Inferior parietal cortex (tissue), 1 donor: ENCODE results near the gene SDHD.
A peak's percentile ranks its signal among the peaks of the same experiment; 100 is the strongest.
"Not testable (repeated sequence)": the region's sequence is repeated elsewhere in the genome, so short reads cannot be mapped to it uniquely, and the experiment has no call there.

Experiments used
- DNase-seq: peaks from one replicate; pipeline ENCODE4 v3.0.0-alpha.2; 2016; ENCODE audit errors: extremely low spot score

Gene SDHD

DNA sequence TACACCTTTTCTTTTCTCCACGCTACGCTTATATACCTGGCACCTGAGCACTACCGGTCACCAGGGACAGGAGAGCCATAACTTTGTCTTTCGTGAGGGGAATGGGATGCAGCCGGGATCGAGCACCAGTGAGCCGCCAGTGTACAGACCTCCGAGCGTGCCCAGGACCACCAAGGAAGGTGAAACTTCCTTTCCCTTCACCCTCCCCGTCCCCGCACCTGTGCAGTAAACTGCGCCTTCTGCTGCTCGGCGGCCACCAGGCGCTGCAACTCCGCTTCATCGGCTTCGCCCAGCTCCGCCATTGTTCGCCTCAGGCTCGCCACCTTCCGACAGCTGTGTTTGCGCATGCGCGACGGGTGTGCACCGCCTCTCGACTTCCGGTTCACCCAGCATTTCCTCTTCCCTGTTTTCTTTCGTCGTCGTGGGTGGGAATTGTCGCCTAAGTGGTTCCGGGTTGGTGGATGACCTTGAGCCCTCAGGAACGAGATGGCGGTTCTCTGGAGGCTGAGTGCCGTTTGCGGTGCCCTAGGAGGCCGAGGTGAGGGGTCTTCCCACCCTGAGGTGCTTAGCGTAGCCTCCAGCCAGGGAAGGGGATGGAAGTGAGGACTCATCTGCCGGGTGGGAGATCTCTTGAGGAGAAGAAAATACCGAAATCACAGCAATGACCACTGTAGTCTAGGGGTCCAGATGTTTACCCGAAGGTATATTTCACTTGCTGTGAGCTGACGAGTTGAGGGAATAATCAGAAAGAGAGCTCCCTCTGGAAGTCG lies at the start of gene SDHD, which contains the start of gene TIMM8B:
Gene SDHD, plus strand, starts transcription at position 452 of the 770 bp plus-strand sequence. Its CDS starts 35 bp downstream, at position 487.
Gene TIMM8B, minus strand, starts transcription at position 335 of the 770 bp plus-strand sequence. Its CDS starts 33 bp downstream, at position 302.
- peak; percentile 98 for DNase-seq

DNA sequence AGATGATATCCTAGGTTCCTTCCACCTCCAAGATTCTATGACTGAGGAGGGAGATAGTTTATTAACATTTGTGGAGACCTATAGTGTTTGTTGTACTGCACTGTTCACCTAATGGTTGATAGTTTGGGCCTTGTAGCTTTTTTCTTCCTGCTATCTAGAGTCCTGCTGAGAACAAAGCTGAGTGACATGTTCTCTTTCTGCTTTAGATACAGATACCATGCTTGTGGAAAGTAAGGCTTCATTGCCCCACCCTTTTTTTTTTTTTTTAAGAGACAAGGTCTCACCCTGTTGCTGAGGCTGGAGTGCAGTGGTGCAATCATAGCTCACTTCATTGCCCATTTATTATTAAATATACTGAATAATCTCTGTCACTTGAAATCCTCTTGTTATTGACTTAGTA lies 49.1 kb upstream of the SDHD start:
- DNase-seq = no peak

DNA sequence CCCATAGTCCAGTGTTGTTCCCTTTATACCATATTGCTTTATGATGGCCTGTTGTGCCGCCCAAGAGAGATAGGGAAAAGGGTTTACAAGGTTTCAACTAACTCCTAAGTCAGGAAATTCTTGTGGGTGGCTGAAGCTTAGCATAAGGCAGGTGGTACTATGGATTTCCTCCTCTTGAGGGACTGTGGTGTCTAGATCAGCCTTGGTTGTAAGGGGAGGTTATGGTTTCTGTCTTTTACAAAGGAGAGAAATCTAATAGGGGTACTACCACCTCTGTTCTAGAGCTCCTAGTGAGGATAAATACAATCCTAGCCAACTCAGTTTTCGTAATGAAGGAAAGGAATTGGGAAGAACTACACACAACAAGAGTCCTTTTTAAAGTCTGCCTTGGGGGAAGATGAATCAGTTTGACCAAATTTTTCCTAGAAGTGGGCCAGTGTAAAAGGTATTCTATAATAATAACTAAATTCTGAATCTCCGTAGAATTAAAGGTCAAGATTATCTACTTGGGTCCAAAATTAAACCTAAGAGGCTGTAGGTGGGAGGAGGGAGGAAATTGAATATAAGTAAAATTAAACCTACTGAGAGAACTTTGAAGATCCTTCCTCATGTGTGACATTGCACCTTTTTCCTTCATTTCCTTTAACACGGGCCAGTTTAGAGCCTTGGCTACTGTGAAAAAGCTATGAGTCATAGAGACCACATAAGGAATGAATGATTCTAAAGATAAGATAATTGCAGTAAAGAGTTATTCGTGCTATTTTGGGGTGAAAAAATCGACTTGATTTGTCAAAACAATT lies 44.3 kb upstream of the SDHD start:
- DNase-seq = no peak

DNA sequence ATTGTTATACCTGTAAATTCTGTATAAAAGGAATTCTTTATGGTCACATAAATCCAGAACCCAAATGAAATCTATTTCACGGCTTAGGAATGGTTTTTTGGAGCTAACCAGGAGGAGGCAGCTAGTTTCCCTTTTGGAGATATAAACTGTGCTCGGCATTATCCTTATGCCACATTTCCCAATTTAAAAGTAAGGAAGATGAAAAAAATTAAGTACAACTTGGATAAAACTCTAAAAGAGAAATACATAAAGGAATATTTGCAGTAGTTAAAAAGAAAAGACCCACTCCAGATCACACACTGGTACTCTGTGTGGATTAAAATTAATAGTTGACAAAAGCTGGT lies 43.7 kb upstream of the SDHD start:
- DNase-seq = no peak

DNA sequence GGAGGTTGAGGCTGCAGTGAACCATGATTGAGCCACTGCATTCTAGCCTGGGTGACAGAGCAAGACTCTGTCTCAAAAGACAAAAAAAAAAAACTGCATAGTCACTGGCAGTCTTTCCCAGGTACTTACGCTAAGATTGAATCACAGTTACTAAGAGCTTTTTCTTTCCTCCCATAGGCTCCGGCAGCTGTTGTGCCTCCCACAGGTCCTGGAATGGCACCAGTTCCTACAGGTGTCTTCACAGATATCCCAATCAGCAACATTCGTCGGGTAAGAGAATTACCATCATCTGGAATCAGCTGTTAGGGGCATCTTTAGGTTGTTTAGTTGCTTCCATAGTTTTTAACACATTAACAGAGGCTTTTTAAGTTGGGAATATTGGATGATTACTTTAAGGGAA lies 41.7 kb upstream of the SDHD start:
- no peak for DNase-seq

DNA sequence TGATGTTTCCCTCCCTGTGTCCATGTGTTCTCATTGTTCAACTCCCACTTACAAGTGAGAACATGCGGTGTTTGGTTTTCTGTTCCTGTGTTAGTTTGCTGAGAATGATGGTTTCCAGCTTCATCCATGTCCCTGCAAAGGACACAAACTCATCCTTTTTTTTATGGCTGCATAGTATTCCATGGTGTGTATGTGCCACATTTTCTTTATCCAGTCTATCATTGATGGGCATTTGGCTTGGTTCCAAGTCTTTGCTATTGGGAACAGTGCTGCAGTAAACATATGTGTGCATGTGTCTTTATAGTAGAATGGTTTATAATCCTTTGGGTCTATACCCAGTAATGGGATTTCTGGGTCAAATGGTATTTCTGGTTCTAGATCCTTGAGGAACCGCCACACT lies 40.0 kb upstream of the SDHD start:
- not testable (repeated sequence) for DNase-seq

DNA sequence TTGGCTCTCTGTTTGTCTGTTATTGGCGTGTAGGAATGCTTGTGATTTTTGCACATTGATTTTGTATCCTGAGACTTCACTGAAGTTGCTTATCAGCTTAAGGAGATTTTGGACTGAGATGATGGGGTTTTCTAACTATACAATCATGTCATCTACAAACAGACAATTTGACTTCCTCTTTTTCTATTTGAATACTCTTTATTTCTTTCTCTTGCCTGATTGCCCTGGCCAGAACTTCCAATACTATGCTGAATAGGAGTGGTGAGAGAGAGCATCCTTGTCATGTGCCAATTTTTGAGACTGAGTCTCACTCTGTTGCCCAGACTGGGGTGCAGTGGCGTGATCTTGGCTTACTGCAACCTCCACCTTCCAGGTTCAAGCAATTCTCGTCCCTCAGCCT lies 38.4 kb upstream of the SDHD start:
- DNase-seq = not testable (repeated sequence)

DNA sequence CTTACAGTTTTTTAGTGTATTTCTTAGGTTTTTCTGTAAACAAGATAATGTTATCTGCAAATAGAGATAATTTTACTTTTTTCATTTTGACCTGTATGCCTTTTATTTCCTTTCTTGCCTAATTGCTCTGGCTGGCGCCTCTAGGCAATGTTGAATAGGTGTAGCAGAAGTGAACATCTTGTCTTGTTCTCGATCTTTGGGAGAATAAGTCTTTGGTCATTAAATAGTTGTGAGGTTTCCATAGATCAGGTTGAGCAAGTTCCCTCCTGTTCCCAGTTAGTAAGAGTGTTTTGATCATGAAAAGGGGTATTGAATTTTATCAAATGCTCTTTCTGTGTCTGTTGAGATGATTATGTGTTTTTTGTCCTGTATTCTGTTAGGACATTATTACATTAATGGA lies 36.9 kb upstream of the SDHD start:
- no peak for DNase-seq

DNA sequence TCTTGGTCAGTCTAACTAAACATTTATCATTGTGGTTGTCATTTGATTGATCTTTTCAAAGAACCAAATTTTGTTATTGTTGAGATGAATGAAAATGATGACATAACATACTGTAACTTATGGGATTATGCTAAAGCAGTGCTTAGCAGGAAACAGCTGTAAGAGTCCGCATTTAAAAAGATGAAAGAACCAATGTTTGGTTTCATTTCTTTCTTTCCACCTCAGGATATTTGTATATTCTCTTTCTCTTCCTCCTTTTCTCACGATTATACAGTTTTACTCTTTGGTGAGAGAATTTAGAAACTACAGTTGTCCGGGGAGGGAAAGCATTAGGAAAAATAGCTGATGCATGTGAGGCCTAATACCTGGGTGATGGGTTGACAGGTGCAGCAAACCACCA lies 36.0 kb upstream of the SDHD start:
- no peak for DNase-seq

DNA sequence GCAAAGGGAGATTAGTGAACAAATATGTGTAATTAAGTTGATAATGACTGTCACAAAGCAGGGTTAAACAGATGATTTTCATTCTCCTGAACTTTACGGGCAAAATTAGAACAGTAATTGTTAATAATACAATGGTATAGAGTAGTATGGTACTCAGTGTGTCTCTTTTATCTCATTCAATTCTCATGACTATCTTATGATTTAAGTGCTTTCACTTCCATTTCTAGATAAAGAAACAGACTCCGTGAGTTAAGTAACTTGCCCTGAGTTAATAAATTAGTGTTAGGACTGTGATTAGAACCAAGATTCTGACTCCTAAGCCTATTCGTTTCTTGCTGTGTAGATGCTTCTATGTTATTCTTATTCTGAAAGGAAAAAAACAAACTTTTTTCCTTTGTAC lies 34.9 kb upstream of the SDHD start:
- no peak for DNase-seq

DNA sequence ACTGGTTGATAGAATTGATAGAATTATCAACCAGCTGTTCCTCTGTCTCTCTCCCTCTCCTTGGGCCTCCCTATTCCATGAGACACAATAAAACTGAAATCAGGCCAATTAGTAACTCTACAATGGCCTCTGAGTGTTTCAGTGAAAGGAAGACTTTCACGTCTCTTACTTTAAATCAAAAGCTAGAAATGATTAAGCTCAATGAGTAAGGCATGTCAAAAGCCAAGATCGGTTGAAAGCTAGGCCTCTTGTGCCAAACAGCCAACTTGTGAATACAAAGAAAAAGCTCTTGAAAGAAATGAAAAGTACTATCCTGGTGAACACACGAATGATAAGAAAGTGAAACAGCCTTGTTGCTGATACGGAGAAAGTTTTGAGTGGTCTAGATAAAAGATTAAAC lies 29.5 kb upstream of the SDHD start:
- DNase-seq = no peak

DNA sequence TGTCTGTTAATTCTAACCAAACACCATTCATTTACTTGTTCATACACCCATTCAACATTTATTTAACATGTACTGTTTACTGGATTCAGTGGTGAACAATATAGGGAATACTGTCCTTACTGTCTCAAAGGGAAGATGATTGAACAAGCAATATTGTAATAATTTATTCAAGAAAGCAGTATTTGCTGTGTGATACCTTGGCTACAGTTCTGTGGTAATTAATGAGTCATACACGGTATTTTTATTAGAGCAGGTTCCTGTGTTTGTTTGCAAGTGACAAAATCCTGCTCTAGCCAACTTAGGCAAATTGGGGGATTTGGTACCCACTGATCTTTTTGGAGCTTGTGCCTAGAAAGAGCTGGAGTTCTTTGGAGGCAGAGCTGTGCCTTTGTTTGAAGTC lies 28.6 kb upstream of the SDHD start:
- no peak for DNase-seq

DNA sequence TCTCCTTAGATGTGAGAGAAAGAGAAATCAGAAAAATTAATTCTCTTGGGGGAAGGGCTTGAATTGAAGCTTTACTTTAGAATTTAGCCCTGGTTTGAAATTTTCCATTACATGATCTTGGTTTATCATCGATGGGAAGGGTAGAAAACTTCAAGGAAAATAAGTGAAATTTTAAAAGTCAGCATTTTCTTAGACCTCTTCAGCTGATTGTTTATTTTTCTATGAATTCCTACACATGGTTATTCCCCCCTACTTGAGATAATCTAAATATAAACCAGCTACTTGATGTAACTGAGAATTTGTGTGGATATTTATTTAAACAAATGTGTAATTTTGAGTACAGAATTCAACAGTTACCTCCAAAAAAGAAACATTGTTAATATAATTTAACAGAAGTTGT lies 23.8 kb upstream of the SDHD start:
- DNase-seq = no peak

DNA sequence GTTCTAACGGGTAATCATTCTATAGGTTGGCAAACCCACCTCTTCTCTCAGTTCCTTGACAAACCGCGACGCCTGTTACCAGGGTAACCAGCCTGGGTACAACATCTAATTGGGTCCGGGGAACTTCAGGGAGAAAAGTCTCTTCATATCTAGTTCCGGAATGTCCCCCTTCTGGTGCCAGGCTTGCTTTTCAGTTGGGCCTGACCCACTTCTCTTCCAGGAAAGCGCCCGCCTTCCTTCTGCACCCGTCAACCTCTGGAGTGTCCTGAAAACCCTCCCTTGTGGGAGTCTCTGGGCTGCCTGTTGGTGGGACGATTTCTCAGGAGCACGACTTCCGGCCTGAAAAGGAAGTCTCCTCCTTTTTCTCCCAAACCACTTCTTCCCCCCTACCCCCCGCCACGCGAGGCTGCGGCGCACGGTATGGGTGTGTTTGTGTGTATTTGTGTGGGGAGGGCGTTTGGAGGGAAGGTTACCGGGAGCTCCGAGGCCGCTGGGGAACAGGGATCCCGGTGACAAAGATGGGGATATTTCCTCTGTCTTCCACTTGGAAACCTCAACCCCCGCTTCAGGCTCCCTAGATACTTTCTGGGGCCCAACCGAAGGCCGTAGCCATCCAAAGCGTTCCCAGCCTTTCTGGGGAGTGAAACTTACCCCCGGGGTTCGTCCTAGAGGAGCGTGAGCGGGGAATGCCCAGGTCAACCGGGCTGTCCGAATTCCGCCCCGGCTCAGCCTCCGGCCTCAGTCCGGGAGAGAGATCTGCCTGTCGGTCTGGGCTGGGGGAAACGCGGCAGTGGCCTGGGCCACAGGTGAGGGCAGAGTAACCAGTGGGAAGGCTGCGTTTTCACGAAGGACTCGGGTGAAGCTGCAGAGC lies 12.5 kb upstream of the SDHD start, which contains the start of the genes NKAPD1 and PIH1D2:
Gene NKAPD1, plus strand, starts transcription at position 359 of the 871 bp plus-strand sequence. CDS start 1,276 bp downstream, outside the sequence.
Gene PIH1D2, minus strand, starts transcription at position 77 of the 871 bp plus-strand sequence. CDS start 843 bp downstream, outside the sequence.
- DNase-seq = peak; percentile 95

DNA sequence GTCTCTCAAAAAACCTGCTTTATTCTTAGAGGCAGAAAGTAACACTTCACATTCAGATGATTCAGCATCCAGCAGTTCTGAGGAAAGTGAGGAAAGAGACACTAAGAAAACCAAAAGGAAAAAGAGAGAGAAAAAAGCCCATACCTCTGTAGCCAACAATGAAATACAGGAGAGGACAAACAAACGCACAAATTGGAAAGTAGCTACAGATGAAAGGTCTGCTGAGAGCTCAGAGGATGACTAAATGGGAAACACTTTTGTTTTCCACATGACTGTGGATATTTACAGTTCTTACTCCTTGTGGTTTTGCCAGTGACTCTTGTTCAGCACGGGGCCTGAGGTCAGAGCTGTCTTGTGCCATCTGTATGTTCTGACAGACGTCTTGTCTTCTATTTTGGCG lies 3.9 kb upstream of the SDHD start:
- DNase-seq = no peak

DNA sequence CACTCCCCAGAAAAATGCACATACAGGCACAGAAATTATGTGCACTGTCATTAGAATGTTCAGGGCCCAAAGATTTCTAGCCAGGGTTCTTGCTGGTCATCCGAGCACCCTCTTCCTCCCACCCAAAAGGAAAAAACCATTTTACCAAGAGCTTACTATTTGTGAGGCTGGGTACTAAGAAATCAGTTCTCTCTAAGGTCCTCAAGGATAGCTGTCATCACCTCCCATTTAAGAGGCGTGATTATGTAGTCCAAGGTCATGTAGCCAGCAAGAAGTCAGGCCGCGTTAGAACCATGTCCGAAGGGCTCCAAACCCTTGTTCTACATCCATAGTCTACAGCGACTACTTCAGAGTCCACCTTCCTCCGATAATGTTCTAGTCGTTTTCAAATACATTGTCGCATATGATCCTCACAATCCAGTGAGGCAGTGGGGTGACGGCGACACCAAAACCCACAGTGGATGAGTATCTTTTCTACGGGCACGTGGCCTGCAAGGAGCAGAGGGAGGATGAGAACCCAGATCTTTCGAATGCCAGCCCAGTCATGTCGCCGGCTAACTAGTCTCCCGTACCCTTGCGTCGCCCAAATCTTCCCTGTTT lies 751 bp upstream of the SDHD start:
- DNase-seq = peak; percentile 6

DNA sequence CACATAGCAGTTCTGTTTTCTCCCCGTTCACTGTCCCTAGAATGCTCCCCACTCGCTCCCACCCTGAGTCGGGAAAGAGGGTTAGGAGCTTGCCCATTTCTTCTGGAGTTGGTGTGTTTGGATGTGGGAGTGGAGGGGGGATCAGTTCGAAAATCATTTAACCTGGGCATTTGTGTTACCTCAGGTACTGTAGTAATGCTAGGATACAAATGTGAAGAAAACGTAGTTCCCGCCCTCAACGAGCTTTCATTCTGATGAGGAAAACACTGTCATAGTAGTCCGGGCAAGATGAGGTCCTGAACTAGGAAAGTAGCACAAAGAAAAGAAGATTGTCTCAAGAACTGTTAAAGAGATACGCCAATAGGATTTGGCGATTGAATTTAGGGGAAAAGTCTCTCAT lies 539 bp downstream of the SDHD start:
- no peak for DNase-seq

DNA sequence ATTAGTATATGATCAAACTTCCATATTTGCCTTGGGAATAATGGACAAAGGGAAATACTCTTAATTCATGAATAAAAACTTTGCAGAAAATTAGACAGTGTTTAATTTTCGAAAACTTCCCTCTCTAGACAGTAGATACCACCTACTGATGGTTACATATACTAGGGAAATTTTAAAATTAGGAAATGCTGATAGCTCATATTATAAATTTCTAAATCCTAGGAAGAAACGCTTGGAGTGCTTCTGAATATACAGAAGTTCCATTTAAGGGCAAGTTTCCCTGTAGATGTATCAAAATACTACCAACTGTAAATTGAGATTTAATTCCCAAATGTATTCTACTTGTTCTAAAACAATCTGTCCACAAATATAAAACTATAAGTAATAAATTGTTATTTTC lies 8.6 kb downstream of the SDHD start:
- DNase-seq = not testable (repeated sequence)

DNA sequence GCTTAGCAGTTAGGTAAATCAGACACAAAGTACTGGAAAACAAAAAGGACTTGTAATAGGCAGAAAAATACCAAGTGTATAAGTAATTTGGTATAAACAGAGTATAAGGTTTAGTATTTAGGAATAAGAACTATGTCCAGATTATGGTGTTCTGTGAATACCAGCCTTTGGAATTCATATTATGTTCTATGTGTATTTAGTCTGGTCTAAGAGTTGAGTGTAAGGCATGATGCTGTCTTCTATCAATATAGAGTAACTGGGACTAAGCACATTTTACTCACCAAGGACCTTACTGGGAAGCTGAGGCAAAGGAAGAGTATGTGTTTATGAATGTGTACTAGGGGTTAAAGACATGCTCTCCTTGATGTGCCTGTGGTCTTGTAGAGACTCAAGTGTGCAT lies 9.5 kb downstream of the SDHD start:
- DNase-seq = no peak

DNA sequence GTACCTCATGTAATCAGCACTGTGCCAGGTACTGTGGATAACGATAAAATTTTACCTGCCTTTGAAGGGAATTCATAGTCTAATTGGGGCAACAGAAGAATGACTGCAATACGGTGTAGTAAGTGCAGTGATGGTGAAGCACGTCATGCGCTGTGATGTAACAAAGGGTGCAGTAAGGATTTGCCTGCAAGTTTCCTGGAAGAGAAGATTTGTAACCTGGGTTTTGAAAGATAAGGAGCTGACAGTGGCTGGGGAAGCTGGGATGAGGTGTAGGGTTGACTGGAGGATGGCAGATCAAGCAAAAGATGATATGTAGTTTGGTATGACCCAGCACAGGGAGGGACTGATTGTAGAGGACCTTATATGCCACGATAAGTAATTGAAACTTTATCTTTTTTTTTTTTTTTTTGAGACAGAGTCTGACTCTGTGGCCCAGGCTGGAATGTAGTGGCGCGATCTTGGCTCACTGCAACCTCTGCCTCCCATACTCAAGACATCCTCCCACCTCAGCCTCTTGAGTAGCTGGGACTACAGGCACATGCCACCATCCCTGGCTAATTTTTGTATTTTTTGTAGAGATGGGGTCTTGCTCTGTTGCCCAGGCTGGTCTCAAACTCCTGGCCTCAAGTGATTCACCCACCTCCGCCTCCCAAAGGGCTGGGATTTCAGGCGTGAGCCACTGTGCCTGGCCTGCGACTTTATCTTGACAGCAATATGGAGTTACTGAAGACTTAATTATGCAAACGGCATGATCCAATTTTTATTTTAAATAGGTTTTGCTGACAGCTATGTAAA lies 11.3 kb downstream of the SDHD start:
- DNase-seq = no peak

DNA sequence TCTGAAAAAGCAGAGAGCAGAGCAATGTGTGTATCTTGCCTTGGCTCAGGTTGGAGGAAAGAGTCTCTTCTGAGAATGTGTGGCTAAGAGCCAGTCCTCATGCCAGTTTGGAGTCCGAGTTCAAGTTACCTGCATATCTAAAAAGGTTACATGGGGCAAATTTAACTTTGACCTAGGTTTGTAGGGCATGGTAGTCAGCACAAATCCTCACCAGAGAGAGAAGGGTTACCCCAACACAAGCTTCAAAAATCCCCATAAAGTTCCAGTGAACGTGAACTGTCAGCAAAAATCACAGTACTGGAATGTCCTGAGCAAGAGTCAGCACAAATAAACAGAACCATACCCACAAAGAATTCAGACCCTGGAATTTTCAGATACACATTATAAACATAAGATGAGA lies 13.8 kb downstream of the SDHD start:
- no peak for DNase-seq
